ENCODE measurements around the gene SLC43A3.
A peak's percentile ranks its signal among the peaks of the same experiment; 100 is the strongest.

Gene SLC43A3

GRCh38 chr11:57457643-57458023 is 30.7 kb upstream of the SLC43A3 start:
- no peak for DNase-seq (ENCODE audit: low read depth in 1 of 2, low spot score in 1 of 2)
- Histone ChIP-seq H3K4me3 (replicated peaks; ENCODE audit: insufficient read depth, low read length) (no peak overlapping the region), H3K27ac (replicated peaks) (no peak overlapping the region), H3K27me3 (ENCODE audit: insufficient read depth, poor library complexity, severe bottlenecking) (no peaks in the 10 kb centered on the region)
- TF ChIP-seq REST (IDR thresholded peaks at IDR 0.05; ENCODE audit: insufficient replicate concordance, low read depth) (no peak), GABPA (IDR thresholded peaks at IDR 0.05; ENCODE audit: low read depth) (no peak), CTCF (IDR thresholded peaks at IDR 0.05; ENCODE audit: insufficient read depth, low read length) (no peak), SPI1 (IDR thresholded peaks at IDR 0.05; ENCODE audit: borderline replicate concordance, low read depth) (no peak), POLR2AphosphoS5 (IDR thresholded peaks at IDR 0.05; ENCODE audit: low read depth) (no peak)

GRCh38 chr11:57456960-57457642 is 30.2 kb upstream of the SLC43A3 start:
- peak; percentile 98 for TF ChIP-seq CTCF (IDR thresholded peaks at IDR 0.05; ENCODE audit: insufficient read depth, low read length)
- no peak for TF ChIP-seq GABPA (IDR thresholded peaks at IDR 0.05; ENCODE audit: low read depth)
- no peaks in the 10 kb centered on the region for H3K27me3 ChIP-seq (ENCODE audit: insufficient read depth, poor library complexity, severe bottlenecking)

GRCh38 chr11:57453543-57454177 is 26.7 kb upstream of the SLC43A3 start:
- Histone ChIP-seq H3K27me3 (ENCODE audit: insufficient read depth, poor library complexity, severe bottlenecking) (no peaks in the 10 kb centered on the region), H3K4me3 (replicated peaks; ENCODE audit: insufficient read depth, low read length) (no peak overlapping the region), H3K27ac (replicated peaks) (no peak overlapping the region)
- DNase-seq (ENCODE audit: low read depth in 1 of 2, low spot score in 1 of 2), result no peak
- no peak for TF ChIP-seq SPI1 (IDR thresholded peaks at IDR 0.05; ENCODE audit: borderline replicate concordance, low read depth)
- TF ChIP-seq REST (IDR thresholded peaks at IDR 0.05; ENCODE audit: insufficient replicate concordance, low read depth), result no peak
- no peak for TF ChIP-seq POLR2AphosphoS5 (IDR thresholded peaks at IDR 0.05; ENCODE audit: low read depth)
- TF ChIP-seq CTCF (IDR thresholded peaks at IDR 0.05; ENCODE audit: insufficient read depth, low read length), result no peak
- no peak for TF ChIP-seq GABPA (IDR thresholded peaks at IDR 0.05; ENCODE audit: low read depth)

More at GRCh38 chr11:57456960-57457642, 30.2 kb upstream of the SLC43A3 start:
- peak in 1 of 2 experiments; percentile 74 for DNase-seq (ENCODE audit: low read depth in 1 of 2, low spot score in 1 of 2)
- Histone ChIP-seq H3K27ac (replicated peaks) (no peak overlapping the region), H3K4me3 (replicated peaks; ENCODE audit: insufficient read depth, low read length) (no peak overlapping the region)
